Omental fat pad (tissue), 4 donors: ENCODE measurements around the gene ANK3. TPM values are rescaled to one million over a fixed set of nuclear protein-coding genes. Genes with fewer than 3 reads are reported as not detected.

Source experiments
- ATAC-seq: fragments of 150-250 bp; one replicate; pipeline ENCODE4 v1.9.1; 2016; ENCODE audit warnings: mild to moderate bottlenecking, moderate library complexity; ENCODE audit not compliant: low FRiP score
- DNase-seq: peaks from one replicate; pipeline ENCODE4 v3.0.0-alpha.2; 2019; ENCODE audit warnings: low spot score
- CTCF ChIP-seq, 3 donors: fragments of 450-650 bp; IDR thresholded peaks; one replicate each; pipeline ENCODE4 v1.5.1; 2016 to 2017; ENCODE audit warnings: antibody characterized with exemption in 3 of 3, mild to moderate bottlenecking in 3 of 3, moderate library complexity in 2 of 3
- total RNA-seq, 4 donors: library from RNA; depleted of rRNA; stranded (reverse); fragments of >200 nt; gene quantifications; one replicate each; pipeline ENCODE4 v1.1.0, GENCODE V29; 2016

The ANK3 gene
- total RNA-seq, 4 donors from 2014 or later, result 10.5 to 22.5 (median 13.3) TPM

GRCh38 chr10:60194421-60194820 is 195.3 kb downstream of the ANK3 start:
- no peak for ATAC-seq
- no peak for TF ChIP-seq CTCF (IDR thresholded peaks at IDR 0.05)
- DNase-seq, result no peak

GRCh38 chr10:60192946-60193345 is 196.7 kb downstream of the ANK3 start:
- TF ChIP-seq CTCF (IDR thresholded peaks at IDR 0.05), result no peak
- DNase-seq (no peak), ATAC-seq (no peak)

GRCh38 chr10:60189861-60190475 is 199.7 kb downstream of the ANK3 start:
- no peak for DNase-seq
- no peak for ATAC-seq
- no peak for TF ChIP-seq CTCF (IDR thresholded peaks at IDR 0.05)

- no peak for TF ChIP-seq CTCF (IDR thresholded peaks at IDR 0.05)
- ATAC-seq (no peak), DNase-seq (no peak)
Measured at GRCh38 chr10:60188548-60188947, 201.1 kb downstream of the ANK3 start.

- DNase-seq (no peak), ATAC-seq (no peak)
- no peak for TF ChIP-seq CTCF (IDR thresholded peaks at IDR 0.05)
Measured at GRCh38 chr10:60187691-60188090, 202.0 kb downstream of the ANK3 start.

GRCh38 chr10:60186315-60187071 is 203.2 kb downstream of the ANK3 start:
- TF ChIP-seq CTCF (IDR thresholded peaks at IDR 0.05), result no peak
- no peak for ATAC-seq
- no peak for DNase-seq

GRCh38 chr10:60185421-60185820 is 204.3 kb downstream of the ANK3 start:
- no peak for TF ChIP-seq CTCF (IDR thresholded peaks at IDR 0.05)
- ATAC-seq (peak; percentile 51), DNase-seq (no peak)
